LNCaP clone FGC (cell line): ENCODE results near the gene PHETA1.

ENCODE experiments used
- DNase-seq: peaks from one replicate; pipeline ENCODE4 v3.0.0-alpha.2; 2011; ENCODE audit warnings: low read depth
- H3K4me3 ChIP-seq: 2 replicates; pipeline ENCODE4 v1.5.1; 2011; ENCODE audit warnings: mild to moderate bottlenecking, low read depth, low read length, control low read depth
- CTCF ChIP-seq: IDR thresholded peaks from 2 replicates; pipeline ENCODE4 v1.5.1; 2012; ENCODE audit warnings: mild to moderate bottlenecking; ENCODE audit not compliant: control insufficient read depth, insufficient read depth; ENCODE audit errors: extremely low read depth

Gene PHETA1

DNA sequence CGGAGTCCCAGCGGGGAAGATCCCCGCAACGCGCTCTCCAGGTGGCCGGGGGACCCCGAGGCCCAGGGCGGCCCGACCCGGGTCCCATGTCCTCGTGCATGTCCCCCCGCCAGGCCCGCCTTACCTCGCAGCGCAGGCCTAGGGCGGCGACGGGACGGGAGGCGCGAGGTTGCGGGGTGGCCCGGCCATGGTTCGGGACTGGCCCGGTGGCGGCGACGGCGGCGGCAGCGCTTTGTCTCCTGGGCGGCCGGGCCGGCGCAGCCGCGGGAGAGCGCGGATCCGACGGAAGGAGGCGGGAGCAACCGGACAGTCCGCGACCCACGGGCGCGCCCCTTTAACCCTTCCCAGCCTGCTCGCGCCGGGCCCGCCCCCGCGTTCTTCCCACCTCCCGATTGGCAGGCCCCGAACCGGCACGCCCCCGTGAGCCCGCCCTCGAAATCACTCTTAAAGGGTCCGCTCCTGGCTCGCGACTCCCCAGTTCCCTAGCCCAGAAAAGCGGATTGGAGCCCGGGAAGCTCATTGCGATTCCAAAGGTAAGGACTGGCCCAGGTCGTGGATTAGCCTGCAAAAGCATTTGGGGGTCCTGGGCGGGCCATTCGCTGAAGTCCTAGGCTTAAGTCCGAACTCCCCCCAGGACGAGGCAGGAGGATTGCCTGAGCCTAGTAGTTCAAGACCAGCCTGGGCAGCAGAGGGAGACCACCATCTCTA is at the start of gene PHETA1:
Gene PHETA1 (minus strand): TSS at position 308 of the 708 bp plus-strand sequence. CDS start 5,668 bp downstream, outside the sequence.
- DNase-seq = peak; percentile 61
- peak within 1 kb of the TSS; percentile 91 for H3K4me3 ChIP-seq
- TF ChIP-seq CTCF = no peak

DNA sequence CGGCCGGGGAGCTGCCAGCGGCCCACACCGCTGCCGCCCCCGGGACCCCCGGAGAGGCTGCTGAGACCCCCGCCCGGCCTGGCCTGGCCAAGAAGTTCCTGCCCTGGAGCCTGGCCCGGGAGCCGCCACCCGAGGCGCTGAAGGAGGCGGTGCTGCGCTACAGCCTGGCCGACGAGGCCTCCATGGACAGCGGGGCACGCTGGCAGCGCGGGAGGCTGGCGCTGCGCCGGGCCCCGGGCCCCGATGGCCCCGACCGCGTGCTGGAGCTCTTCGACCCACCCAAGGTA is 49.6 kb upstream of the PHETA1 start:
- no peak overlapping the region for H3K4me3 ChIP-seq
- DNase-seq = no peak
- no peak for TF ChIP-seq CTCF

DNA sequence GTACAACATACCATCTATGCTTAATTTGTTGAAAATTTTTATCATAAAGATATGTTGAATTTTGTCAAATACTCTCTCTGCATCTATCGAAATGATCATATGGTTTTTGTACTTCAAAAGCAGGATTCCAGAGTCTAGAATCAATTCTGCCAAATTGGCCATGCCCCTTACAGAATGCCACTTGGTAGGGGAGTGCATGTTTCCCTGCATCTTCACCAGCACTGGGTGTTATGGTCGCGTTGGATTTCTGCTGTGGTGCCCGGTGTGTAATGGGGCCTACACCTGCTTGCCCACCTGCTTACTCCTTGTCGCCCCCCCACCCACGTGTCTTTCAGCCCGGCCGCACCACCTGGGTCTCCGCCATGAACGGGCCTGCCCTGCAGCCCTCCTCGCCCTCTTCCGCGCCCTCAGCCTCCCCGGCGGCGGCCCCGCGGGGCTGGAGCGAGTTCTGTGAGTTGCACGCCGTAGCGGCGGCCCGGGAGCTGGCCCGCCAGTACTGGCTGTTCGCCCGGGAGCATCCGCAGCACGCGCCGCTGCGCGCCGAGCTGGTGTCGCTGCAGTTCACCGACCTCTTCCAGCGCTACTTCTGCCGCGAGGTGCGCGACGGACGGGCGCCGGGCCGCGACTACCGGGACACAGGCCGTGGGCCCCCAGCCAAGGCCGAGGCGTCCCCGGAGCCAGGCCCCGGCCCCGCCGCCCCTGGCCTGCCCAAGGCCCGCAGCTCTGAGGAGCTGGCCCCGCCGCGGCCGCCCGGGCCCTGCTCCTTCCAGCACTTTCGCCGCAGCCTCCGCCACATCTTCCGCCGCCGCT is 49.1 kb upstream of the PHETA1 start:
- no peak for DNase-seq
- no peak for TF ChIP-seq CTCF
- no peak overlapping the region for H3K4me3 ChIP-seq

GRCh38 chr12:111417290-111417689 is 48.4 kb upstream of the PHETA1 start:
- no peak overlapping the region for H3K4me3 ChIP-seq
- DNase-seq = no peak
- no peak for TF ChIP-seq CTCF

GRCh38 chr12:111414711-111415252 is 45.9 kb upstream of the PHETA1 start:
- no peak overlapping the region for H3K4me3 ChIP-seq
- DNase-seq = no peak
- TF ChIP-seq CTCF = no peak

DNA sequence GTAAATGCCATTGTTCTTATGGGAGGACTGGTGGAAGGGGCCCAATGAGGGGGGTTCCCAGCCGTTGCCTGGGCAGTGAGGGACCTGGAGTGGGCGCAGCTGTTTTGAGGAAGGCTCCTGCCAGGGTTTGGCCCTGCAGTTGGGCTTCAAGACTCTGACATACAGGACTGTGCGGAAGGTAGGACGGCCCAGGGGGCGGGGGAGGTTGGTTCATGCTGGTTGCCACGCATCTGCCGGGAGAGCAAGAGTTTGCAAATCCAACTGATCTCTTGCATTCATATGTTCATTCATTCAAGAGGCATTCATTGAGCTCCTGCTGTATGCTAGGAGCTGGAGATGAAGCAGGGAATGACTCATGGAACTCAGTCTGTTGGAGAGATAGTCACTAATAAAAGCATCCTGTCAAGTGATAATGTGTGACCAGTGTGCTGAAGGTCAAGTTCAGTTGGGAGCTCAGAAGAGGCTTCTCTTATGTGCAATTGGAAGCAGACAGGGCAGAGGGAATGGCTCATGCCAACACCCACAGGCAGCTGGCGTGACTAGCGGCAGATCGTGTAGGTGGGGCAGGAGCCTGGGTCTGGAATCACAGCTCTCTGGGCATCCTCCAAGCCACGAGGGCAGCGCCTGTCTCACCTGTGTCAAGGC is 44.7 kb upstream of the PHETA1 start:
- no peak overlapping the region for H3K4me3 ChIP-seq
- DNase-seq = no peak
- no peak for TF ChIP-seq CTCF
